C4-2B (cell line): ENCODE results near the gene THADA.

Experiments
- CTCF ChIP-seq: fragments of 450-650 bp; conservative IDR thresholded peaks from 2 replicates; pipeline ENCODE4 v1.5.1; 2017; ENCODE audit warnings: mild to moderate bottlenecking
- ZFX ChIP-seq: fragments of 450-650 bp; IDR thresholded peaks from 2 replicates; pipeline ENCODE4 v1.6.1; 2017

DNA sequence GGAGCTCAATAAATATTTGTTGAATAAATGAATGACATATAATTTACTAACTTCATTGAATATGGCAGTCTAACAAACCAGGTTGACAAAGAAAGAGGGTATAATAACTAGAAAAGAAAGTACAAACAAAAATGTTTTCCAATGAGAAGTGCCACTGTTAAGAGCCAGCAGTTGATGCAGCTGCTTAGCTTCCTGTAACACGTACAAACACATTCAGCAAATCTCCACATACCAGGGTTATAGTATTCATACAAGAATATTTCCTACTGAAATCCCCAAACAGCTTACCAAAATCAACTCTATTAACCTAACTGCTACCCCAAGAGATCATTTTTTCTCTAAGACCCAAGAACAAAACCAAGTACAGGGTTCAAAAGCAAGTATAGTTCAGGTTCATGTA lies 77.7 kb downstream of the THADA start:
- TF ChIP-seq CTCF = no peak
- no peak for TF ChIP-seq ZFX
